SU-DHL-6 (cell line): Measurements from ENCODE around the gene CEP104.

ENCODE experiments used
- H2AFZ ChIP-seq: fragments of 200-600 bp; sonication (generic); 2 replicates; pipeline ENCODE4 v1.6.1; 2014; ENCODE audit warnings: low read depth, mild to moderate bottlenecking, moderate library complexity, mixed read lengths, antibody characterized with exemption, low read length; ENCODE audit not compliant: severe bottlenecking
- H3F3A ChIP-seq: fragments of 200-600 bp; shearing (Covaris generic); 2 replicates; pipeline ENCODE4 v1.6.0; 2016; ENCODE audit warnings: antibody characterized with exemption, mild to moderate bottlenecking; ENCODE audit not compliant: insufficient read depth
- H3K27ac ChIP-seq: fragments of 200-600 bp; sonication (generic); 2 replicates; pipeline ENCODE4 v1.5.1; 2016; ENCODE audit warnings: low read depth, mild to moderate bottlenecking, low read length, moderate library complexity, mixed read lengths
- H3K27me3 ChIP-seq: fragments of 200-600 bp; sonication (generic), shearing (Covaris generic); 2 replicates; pipeline ENCODE4 v1.6.0; 2014; ENCODE audit warnings: mild to moderate bottlenecking, low read length
- H3K36me3 ChIP-seq: fragments of 200-600 bp; sonication (generic); 2 replicates; pipeline ENCODE4 v1.6.1; 2014; ENCODE audit warnings: mild to moderate bottlenecking, low read length, mixed read lengths
- H3K4me2 ChIP-seq: fragments of 300-600, 200-600 bp; shearing (Covaris generic), sonication (generic); 2 replicates; pipeline ENCODE4 v1.6.0; 2014; ENCODE audit warnings: low read length, low read depth, mild to moderate bottlenecking; ENCODE audit not compliant: poor library complexity, severe bottlenecking
- H3K4me3 ChIP-seq: fragments of 200-600 bp; sonication (generic); 2 replicates; pipeline ENCODE4 v1.5.1; 2014; ENCODE audit warnings: antibody characterized with exemption, low read length, mild to moderate bottlenecking, mixed read lengths; ENCODE audit not compliant: insufficient read depth, poor library complexity, severe bottlenecking
- H3K79me2 ChIP-seq: fragments of 200-600 bp; sonication (generic); 2 replicates; pipeline ENCODE4 v1.6.1; 2014; ENCODE audit warnings: mild to moderate bottlenecking, low read length, moderate library complexity; ENCODE audit not compliant: insufficient read depth
- H3K9ac ChIP-seq: fragments of 200-600 bp; sonication (generic); 2 replicates; pipeline ENCODE4 v1.7.0; 2014; ENCODE audit warnings: mild to moderate bottlenecking, low read length
- H3K9me2 ChIP-seq: fragments of 200-600 bp; sonication (generic); replicated peaks from 2 replicates; pipeline ENCODE4 v1.6.1; 2014; ENCODE audit warnings: low read length; ENCODE audit not compliant: insufficient read depth
- H3K9me3 ChIP-seq: fragments of 200-600 bp; sonication (generic); 2 replicates; pipeline ENCODE4 v1.6.1; 2014; ENCODE audit warnings: low read length, mixed read lengths; ENCODE audit not compliant: insufficient read depth
- H4K20me1 ChIP-seq: fragments of 200-600 bp; sonication (generic); 2 replicates; pipeline ENCODE4 v1.6.1; 2014; ENCODE audit warnings: low read depth, mild to moderate bottlenecking, antibody characterized with exemption, low read length, moderate library complexity, mixed read lengths
- CTCF ChIP-seq: fragments of 200-600 bp; sonication (generic); IDR thresholded peaks from one replicate; pipeline ENCODE4 v1.5.1; 2017; ENCODE audit warnings: antibody characterized with exemption, mild to moderate bottlenecking, low read length, moderate library complexity; ENCODE audit not compliant: insufficient read depth, poor library complexity, severe bottlenecking
- EZH2phosphoT487 ChIP-seq: fragments of 200-600 bp; sonication (generic), shearing (Covaris generic); conservative IDR thresholded peaks from 2 replicates; pipeline ENCODE4 v1.6.1; 2018; ENCODE audit warnings: mild to moderate bottlenecking, antibody characterized with exemption, low read length, moderate library complexity, mixed read lengths

CEP104 gene

GRCh38 chr1:3905266-3905952 is 48.4 kb upstream of the CEP104 start:
- no peaks in the 10 kb centered on the region for H3K79me2 ChIP-seq
- H3K27me3 ChIP-seq, result no peaks in the 10 kb centered on the region
- no peaks in the 10 kb centered on the region for H4K20me1 ChIP-seq
- no peak overlapping the region for H3K27ac ChIP-seq
- no peak overlapping the region for H2AFZ ChIP-seq
- no peaks in the 10 kb centered on the region for H3K36me3 ChIP-seq
- no peak for TF ChIP-seq CTCF
- no peaks in the 10 kb centered on the region for H3K9me2 ChIP-seq
- peaks cover 19% of the 10 kb centered on the region; the same call in 1 of the 2 replicates for H3F3A ChIP-seq
- H3K4me2 ChIP-seq, result no peak overlapping the region
- H3K4me3 ChIP-seq, result no peak overlapping the region
- H3K9ac ChIP-seq, result no peak overlapping the region
- H3K9me3 ChIP-seq, result no peaks in the 10 kb centered on the region

- Histone ChIP-seq H3K27me3 (no peaks in the 10 kb centered on the region), H3K4me2 (no peak overlapping the region), H3K27ac (no peak overlapping the region), H4K20me1 (no peaks in the 10 kb centered on the region), H3K79me2 (peaks cover 1% of the 10 kb centered on the region; the same call in 1 of the 2 replicates), H3K9me2 (no peaks in the 10 kb centered on the region), H2AFZ (no peak overlapping the region), H3F3A (peaks cover 18% of the 10 kb centered on the region; the same call in 1 of the 2 replicates), H3K9me3 (no peaks in the 10 kb centered on the region), H3K4me3 (no peak overlapping the region), H3K9ac (no peak overlapping the region), H3K36me3 (no peaks in the 10 kb centered on the region)
- no peak for TF ChIP-seq EZH2phosphoT487
- TF ChIP-seq CTCF, result no peak
Observed at GRCh38 chr1:3904843-3905185, 47.8 kb upstream of the CEP104 start.

GRCh38 chr1:3904006-3904842 is 47.2 kb upstream of the CEP104 start:
- Histone ChIP-seq H3K27ac (no peak overlapping the region), H3K9ac (no peak overlapping the region), H3K36me3 (no peaks in the 10 kb centered on the region), H3K79me2 (peaks cover 7% of the 10 kb centered on the region), H2AFZ (no peak overlapping the region), H3K9me3 (no peaks in the 10 kb centered on the region), H3K4me3 (no peak overlapping the region), H3K4me2 (no peak overlapping the region), H3K9me2 (no peaks in the 10 kb centered on the region), H4K20me1 (no peaks in the 10 kb centered on the region), H3K27me3 (no peaks in the 10 kb centered on the region), H3F3A (peaks cover 12% of the 10 kb centered on the region; the same call in 1 of the 2 replicates)
- TF ChIP-seq EZH2phosphoT487 (no peak), CTCF (no peak)
